K562 (cell line): ENCODE results near the gene EXOC7. TPM values are rescaled to one million over a fixed set of nuclear protein-coding genes. Genes with fewer than 3 reads are reported as not detected.

Experiments
- KLF1 ChIP-seq: fragments of 450-650 bp; IDR thresholded peaks from 2 replicates; pipeline ENCODE4 v1.6.1; 2016; ENCODE audit warnings: missing genetic modification characterization, missing compliant biosample characterization
- NFATC3 ChIP-seq: fragments of 450-650 bp; IDR thresholded peaks from 2 replicates; pipeline ENCODE4 v1.6.1; 2017; ENCODE audit warnings: mild to moderate bottlenecking
- SP2 ChIP-seq: IDR thresholded peaks from 2 replicates; pipeline ENCODE4 v1.6.1; 2011; ENCODE audit warnings: mild to moderate bottlenecking, low read depth, low read length, moderate library complexity; ENCODE audit not compliant: poor library complexity, severe bottlenecking; ENCODE audit errors: extremely low read depth
- ZNF436 ChIP-seq: fragments of 250-450, 450-650 bp; sonication (Bioruptor Pico); formaldehyde crosslinking; IDR thresholded peaks from 2 replicates; pipeline ENCODE4 v1.7.0; 2020; ENCODE audit warnings: mild to moderate bottlenecking
- polyA plus RNA-seq, 8 experiments: library from polyadenylated mRNA; depleted of rRNA in 4 of 8; stranded (reverse) in 5 of 8; unstranded in 3 of 8; fragments of >200 nt; fragmentation: Nextera tagmentation in 2 of 8; fragmentation: Illumina TruSeq in 1 of 8; extraction: Ambion mirVana in 2 of 8; extraction: Trizol in 1 of 8; gene quantifications; 2 replicates each; pipeline versions ENCODE4 v1.2.1 to v1.2.3, GENCODE V29; 2011 to 2014; ENCODE audit warnings: inconsistent platforms in 1 of 8, missing spikeins in 1 of 8
- total RNA-seq, 7 experiments: library from RNA; depleted of rRNA in 6 of 7; stranded (reverse); fragments of >200 nt in 6 of 7; fragmentation: Illumina TruSeq in 2 of 7; extraction: Trizol in 2 of 7; gene quantifications; 2 replicates each; pipeline versions ENCODE4 v1.2.1 to v1.2.3, GENCODE V29; 2011 to 2021; ENCODE audit warnings: low replicate concordance in 1 of 7
- TF ChIP-seq, protein P1 (sequence below): fragments of 450-650 bp; IDR thresholded peaks from 2 replicates; pipeline ENCODE4 v1.6.1; 2016; ENCODE audit warnings: mild to moderate bottlenecking, moderate library complexity
- TF ChIP-seq, protein P2 (sequence below), 2 experiments: IDR thresholded peaks in 1 of 2; conservative IDR thresholded peaks in 1 of 2; 2 replicates each; pipeline ENCODE4 v1.6.1; 2016; ENCODE audit warnings: low read depth in 2 of 2, mild to moderate bottlenecking in 1 of 2, missing compliant biosample characterization in 1 of 2, missing genetic modification characterization in 1 of 2, moderate library complexity in 1 of 2
- TF ChIP-seq, protein P3 (sequence below): fragments of 450-650 bp; formaldehyde crosslinking; IDR thresholded peaks from 2 replicates; pipeline ENCODE4 v1.4.0; 2022; ENCODE audit warnings: mild to moderate bottlenecking, moderate library complexity
- TF ChIP-seq, protein P4 (sequence below): fragments of 250-450 bp; sonication (Bioruptor Pico); IDR thresholded peaks from 2 replicates; pipeline ENCODE4 v1.5.0; 2022; ENCODE audit warnings: mild to moderate bottlenecking

EXOC7 gene
- total and polyA plus RNA-seq, 9 of the 15 experiments (the other 6 are each of a cell fraction or from before 2014, with no cell fraction given), result 18.6 to 57.0 (median 35.0) TPM

DNA sequence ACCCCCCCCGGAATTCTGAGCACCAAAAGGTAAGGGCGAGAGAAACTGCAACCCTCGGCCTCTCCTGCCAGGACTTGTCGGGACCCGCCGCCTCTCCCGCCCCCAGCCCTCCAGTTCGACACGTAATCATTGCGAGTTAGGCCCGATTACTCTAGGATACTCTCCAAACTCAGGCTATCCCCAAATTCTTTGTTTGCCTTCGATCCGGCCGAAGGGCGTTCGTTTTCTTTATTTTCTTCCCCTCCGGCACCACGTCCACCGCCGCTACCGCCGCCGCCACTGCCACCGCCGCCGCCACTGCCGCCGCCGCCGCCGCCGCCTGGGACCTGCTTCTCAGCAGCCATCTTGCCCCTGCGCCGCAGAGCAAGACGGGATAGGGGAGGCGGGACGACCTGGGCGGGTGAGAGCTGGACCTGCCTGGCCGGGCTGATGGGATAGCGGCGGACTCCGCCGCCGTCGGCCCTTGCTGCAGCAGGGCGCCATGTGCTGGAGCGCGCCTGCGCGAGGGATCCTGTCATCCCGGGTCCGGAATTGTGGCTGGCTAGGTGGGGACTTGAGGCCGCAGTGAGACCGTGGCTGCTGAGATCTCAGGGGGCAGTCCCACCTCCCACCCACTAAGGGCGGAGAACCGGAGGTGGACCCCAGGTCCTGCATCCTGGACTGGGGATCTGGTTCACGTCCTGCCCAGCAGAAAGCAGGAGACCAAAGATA is 31.3 kb downstream of the EXOC7 start, which contains the start of gene SRP68 (continued):
- TF ChIP-seq, protein P1, sequence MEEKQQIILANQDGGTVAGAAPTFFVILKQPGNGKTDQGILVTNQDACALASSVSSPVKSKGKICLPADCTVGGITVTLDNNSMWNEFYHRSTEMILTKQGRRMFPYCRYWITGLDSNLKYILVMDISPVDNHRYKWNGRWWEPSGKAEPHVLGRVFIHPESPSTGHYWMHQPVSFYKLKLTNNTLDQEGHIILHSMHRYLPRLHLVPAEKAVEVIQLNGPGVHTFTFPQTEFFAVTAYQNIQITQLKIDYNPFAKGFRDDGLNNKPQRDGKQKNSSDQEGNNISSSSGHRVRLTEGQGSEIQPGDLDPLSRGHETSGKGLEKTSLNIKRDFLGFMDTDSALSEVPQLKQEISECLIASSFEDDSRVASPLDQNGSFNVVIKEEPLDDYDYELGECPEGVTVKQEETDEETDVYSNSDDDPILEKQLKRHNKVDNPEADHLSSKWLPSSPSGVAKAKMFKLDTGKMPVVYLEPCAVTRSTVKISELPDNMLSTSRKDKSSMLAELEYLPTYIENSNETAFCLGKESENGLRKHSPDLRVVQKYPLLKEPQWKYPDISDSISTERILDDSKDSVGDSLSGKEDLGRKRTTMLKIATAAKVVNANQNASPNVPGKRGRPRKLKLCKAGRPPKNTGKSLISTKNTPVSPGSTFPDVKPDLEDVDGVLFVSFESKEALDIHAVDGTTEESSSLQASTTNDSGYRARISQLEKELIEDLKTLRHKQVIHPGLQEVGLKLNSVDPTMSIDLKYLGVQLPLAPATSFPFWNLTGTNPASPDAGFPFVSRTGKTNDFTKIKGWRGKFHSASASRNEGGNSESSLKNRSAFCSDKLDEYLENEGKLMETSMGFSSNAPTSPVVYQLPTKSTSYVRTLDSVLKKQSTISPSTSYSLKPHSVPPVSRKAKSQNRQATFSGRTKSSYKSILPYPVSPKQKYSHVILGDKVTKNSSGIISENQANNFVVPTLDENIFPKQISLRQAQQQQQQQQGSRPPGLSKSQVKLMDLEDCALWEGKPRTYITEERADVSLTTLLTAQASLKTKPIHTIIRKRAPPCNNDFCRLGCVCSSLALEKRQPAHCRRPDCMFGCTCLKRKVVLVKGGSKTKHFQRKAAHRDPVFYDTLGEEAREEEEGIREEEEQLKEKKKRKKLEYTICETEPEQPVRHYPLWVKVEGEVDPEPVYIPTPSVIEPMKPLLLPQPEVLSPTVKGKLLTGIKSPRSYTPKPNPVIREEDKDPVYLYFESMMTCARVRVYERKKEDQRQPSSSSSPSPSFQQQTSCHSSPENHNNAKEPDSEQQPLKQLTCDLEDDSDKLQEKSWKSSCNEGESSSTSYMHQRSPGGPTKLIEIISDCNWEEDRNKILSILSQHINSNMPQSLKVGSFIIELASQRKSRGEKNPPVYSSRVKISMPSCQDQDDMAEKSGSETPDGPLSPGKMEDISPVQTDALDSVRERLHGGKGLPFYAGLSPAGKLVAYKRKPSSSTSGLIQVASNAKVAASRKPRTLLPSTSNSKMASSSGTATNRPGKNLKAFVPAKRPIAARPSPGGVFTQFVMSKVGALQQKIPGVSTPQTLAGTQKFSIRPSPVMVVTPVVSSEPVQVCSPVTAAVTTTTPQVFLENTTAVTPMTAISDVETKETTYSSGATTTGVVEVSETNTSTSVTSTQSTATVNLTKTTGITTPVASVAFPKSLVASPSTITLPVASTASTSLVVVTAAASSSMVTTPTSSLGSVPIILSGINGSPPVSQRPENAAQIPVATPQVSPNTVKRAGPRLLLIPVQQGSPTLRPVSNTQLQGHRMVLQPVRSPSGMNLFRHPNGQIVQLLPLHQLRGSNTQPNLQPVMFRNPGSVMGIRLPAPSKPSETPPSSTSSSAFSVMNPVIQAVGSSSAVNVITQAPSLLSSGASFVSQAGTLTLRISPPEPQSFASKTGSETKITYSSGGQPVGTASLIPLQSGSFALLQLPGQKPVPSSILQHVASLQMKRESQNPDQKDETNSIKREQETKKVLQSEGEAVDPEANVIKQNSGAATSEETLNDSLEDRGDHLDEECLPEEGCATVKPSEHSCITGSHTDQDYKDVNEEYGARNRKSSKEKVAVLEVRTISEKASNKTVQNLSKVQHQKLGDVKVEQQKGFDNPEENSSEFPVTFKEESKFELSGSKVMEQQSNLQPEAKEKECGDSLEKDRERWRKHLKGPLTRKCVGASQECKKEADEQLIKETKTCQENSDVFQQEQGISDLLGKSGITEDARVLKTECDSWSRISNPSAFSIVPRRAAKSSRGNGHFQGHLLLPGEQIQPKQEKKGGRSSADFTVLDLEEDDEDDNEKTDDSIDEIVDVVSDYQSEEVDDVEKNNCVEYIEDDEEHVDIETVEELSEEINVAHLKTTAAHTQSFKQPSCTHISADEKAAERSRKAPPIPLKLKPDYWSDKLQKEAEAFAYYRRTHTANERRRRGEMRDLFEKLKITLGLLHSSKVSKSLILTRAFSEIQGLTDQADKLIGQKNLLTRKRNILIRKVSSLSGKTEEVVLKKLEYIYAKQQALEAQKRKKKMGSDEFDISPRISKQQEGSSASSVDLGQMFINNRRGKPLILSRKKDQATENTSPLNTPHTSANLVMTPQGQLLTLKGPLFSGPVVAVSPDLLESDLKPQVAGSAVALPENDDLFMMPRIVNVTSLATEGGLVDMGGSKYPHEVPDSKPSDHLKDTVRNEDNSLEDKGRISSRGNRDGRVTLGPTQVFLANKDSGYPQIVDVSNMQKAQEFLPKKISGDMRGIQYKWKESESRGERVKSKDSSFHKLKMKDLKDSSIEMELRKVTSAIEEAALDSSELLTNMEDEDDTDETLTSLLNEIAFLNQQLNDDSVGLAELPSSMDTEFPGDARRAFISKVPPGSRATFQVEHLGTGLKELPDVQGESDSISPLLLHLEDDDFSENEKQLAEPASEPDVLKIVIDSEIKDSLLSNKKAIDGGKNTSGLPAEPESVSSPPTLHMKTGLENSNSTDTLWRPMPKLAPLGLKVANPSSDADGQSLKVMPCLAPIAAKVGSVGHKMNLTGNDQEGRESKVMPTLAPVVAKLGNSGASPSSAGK, result peak; percentile 88
- TF ChIP-seq ZNF436 (CRISPR knock-in tag) (no peak), NFATC3 (no peak), SP2 (peak; percentile 76), KLF1 (no peak; the same call in 1 of the 2 replicates)
- TF ChIP-seq, protein P2, sequence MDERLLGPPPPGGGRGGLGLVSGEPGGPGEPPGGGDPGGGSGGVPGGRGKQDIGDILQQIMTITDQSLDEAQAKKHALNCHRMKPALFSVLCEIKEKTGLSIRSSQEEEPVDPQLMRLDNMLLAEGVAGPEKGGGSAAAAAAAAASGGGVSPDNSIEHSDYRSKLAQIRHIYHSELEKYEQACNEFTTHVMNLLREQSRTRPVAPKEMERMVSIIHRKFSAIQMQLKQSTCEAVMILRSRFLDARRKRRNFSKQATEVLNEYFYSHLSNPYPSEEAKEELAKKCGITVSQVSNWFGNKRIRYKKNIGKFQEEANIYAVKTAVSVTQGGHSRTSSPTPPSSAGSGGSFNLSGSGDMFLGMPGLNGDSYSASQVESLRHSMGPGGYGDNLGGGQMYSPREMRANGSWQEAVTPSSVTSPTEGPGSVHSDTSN (CRISPR knock-in tag; IDR thresholded peaks at IDR 0.05; ENCODE audit: low read depth), result no peak
- TF ChIP-seq, protein P2 (tag; conservative IDR thresholded peaks at IDR 0.05; ENCODE audit: low read depth), result no peak
- TF ChIP-seq, protein P3, sequence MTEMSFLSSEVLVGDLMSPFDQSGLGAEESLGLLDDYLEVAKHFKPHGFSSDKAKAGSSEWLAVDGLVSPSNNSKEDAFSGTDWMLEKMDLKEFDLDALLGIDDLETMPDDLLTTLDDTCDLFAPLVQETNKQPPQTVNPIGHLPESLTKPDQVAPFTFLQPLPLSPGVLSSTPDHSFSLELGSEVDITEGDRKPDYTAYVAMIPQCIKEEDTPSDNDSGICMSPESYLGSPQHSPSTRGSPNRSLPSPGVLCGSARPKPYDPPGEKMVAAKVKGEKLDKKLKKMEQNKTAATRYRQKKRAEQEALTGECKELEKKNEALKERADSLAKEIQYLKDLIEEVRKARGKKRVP, result no peak
- TF ChIP-seq, protein P4, sequence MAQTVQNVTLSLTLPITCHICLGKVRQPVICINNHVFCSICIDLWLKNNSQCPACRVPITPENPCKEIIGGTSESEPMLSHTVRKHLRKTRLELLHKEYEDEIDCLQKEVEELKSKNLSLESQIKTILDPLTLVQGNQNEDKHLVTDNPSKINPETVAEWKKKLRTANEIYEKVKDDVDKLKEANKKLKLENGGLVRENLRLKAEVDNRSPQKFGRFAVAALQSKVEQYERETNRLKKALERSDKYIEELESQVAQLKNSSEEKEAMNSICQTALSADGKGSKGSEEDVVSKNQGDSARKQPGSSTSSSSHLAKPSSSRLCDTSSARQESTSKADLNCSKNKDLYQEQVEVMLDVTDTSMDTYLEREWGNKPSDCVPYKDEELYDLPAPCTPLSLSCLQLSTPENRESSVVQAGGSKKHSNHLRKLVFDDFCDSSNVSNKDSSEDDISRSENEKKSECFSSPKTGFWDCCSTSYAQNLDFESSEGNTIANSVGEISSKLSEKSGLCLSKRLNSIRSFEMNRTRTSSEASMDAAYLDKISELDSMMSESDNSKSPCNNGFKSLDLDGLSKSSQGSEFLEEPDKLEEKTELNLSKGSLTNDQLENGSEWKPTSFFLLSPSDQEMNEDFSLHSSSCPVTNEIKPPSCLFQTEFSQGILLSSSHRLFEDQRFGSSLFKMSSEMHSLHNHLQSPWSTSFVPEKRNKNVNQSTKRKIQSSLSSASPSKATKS (CRISPR knock-in tag), result no peak
